Naive thymus-derived CD4-positive, alpha-beta T cell (primary cell): ENCODE results near the gene PLEKHG1. TPM values are rescaled to one million over a fixed set of nuclear protein-coding genes. Genes with fewer than 3 reads are reported as not detected.
A peak's percentile ranks its signal among the peaks of the same experiment; 100 is the strongest.

Experiments used
- ATAC-seq: fragments of 150-1000 bp; cut with Tn5 transposase; 2 replicates; pipeline ENCODE4 v1.10.0; 2021; ENCODE audit warnings: mild to moderate bottlenecking, moderate library complexity
- CTCF ChIA-PET: fragments of 350-600 bp; sonication (Branson Sonifier 250); formaldehyde crosslinking; loops from one replicate; lab custom pipeline; 2021; ENCODE audit warnings: antibody characterized with exemption; lab: Charles Lee
- POLR2A ChIA-PET: fragments of 350-600 bp; sonication (Branson Sonifier 250); formaldehyde crosslinking; loops from one replicate; lab custom pipeline; 2021; ENCODE audit warnings: antibody characterized with exemption, inconsistent platforms; lab: Charles Lee
- DNase-seq, 9 donors: peaks; one replicate each; pipeline versions ENCODE4 v3.0.0 to v3.0.0-alpha.2; 2020 to 2022; ENCODE audit warnings: mixed read lengths in 1 of 9
- H3K27ac ChIP-seq: one replicate; pipeline ENCODE4 v1.7.0; 2013; ENCODE audit warnings: mild to moderate bottlenecking, low read depth, low read length, moderate library complexity
- H3K27me3 ChIP-seq, 2 donors: one replicate each; pipeline ENCODE4 v1.7.0; 2013; ENCODE audit warnings: low read length in 2 of 2, mild to moderate bottlenecking in 2 of 2, moderate library complexity in 2 of 2; ENCODE audit not compliant: control insufficient read depth in 2 of 2, insufficient read depth in 2 of 2
- H3K36me3 ChIP-seq, 3 experiments: 1 replicate in 2 of 3; 2 replicates in 1 of 3; pipeline ENCODE4 v1.7.0; 2013; ENCODE audit warnings: low read length in 3 of 3, mild to moderate bottlenecking in 3 of 3, moderate library complexity in 1 of 3; ENCODE audit not compliant: insufficient read depth in 3 of 3, control insufficient read depth in 2 of 3
- H3K4me1 ChIP-seq, 2 donors: one replicate each; pipeline ENCODE4 v1.7.0; 2013; ENCODE audit warnings: low read length in 2 of 2, mild to moderate bottlenecking in 2 of 2, moderate library complexity in 1 of 2; ENCODE audit not compliant: control insufficient read depth in 2 of 2, insufficient read depth in 2 of 2
- H3K4me3 ChIP-seq: 2 replicates; pipeline ENCODE4 v1.7.0; 2013; ENCODE audit warnings: mild to moderate bottlenecking, low read length
- H3K9me3 ChIP-seq, 3 experiments: 1 replicate in 2 of 3; 2 replicates in 1 of 3; pipeline ENCODE4 v1.7.0; 2013; ENCODE audit warnings: low read length in 3 of 3; ENCODE audit not compliant: control insufficient read depth in 2 of 3
- H3K27ac Mint-ChIP-seq, 9 donors: one replicate each; pipeline ENCODE4 v1.8.0; 2020 to 2022; ENCODE audit warnings: mixed read lengths in 9 of 9, mild to moderate bottlenecking in 8 of 9, moderate library complexity in 5 of 9, inconsistent platforms in 2 of 9
- H3K27me3 Mint-ChIP-seq, 5 donors: one replicate each; pipeline ENCODE4 v1.8.0; 2021 to 2022; ENCODE audit warnings: mixed read lengths in 5 of 5, mild to moderate bottlenecking in 1 of 5
- H3K36me3 Mint-ChIP-seq, 5 donors: one replicate each; pipeline ENCODE4 v1.8.0; 2020 to 2022; ENCODE audit warnings: mixed read lengths in 5 of 5, mild to moderate bottlenecking in 3 of 5, inconsistent platforms in 1 of 5
- H3K4me1 Mint-ChIP-seq, 7 donors: one replicate each; pipeline ENCODE4 v1.8.0; 2020 to 2022; ENCODE audit warnings: mixed read lengths in 7 of 7, mild to moderate bottlenecking in 3 of 7, inconsistent platforms in 1 of 7
- H3K4me3 Mint-ChIP-seq, 10 donors: one replicate each; pipeline ENCODE4 v1.8.0; 2020 to 2022; ENCODE audit warnings: mild to moderate bottlenecking in 10 of 10, mixed read lengths in 10 of 10, moderate library complexity in 6 of 10, inconsistent platforms in 2 of 10
- H3K9me3 Mint-ChIP-seq, 11 donors: one replicate each; pipeline ENCODE4 v1.8.0; 2020 to 2022; ENCODE audit warnings: mixed read lengths in 11 of 11, mild to moderate bottlenecking in 4 of 11, inconsistent platforms in 1 of 11, moderate library complexity in 1 of 11
- intact Hi-C, 2 donors: fragments of 100-400 bp; cut with micrococcal nuclease; formaldehyde crosslinking; loops; one replicate each; pipeline ENCODE4 v1.15.1; 2023
- polyA plus RNA-seq, 2 donors: library from polyadenylated mRNA; unstranded; fragments of 300-500 nt; fragmentation: Illumina TruSeq; gene quantifications; one replicate each; pipeline ENCODE4 v1.2.3, GENCODE V29; 2021
- total RNA-seq, 6 experiments: library from RNA in 5 of 6; stranded (reverse) in 5 of 6; gene quantifications; 1 replicate in 5 of 6; 2 replicates in 1 of 6; pipeline ENCODE4 v1.2.3 and lab custom pipeline; 2021 to 2026

PLEKHG1 gene
- total and polyA plus RNA-seq, 7 experiments from 2014 or later: 0.57 to 2.6 (median 0.69) TPM; not detected in 1

DNA sequence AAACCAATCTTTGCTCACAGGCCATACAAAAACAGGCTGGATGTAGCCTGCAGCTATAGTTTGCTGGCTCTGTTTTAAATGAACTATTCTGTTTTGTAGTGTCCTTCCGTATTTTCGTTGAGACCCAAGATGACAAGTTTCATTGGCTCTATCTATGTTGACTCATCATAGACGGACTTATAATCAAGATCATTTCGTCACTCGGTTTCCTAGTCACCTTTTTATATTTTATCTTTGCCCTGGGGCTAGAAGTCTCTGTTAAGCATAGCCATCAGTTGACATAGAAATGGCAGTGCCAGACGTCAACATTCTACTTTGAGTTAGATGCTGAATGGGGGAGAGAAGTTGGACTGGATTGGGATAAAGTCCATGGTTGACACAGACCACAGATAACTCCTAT is 4.8 kb downstream of the PLEKHG1 start:
- Mint-ChIP-seq H3K9me3 (peaks cover 0 to 3% (median 0%) of the 10 kb centered on the region in 11 donors), H3K27me3 (peaks cover 44 to 65% (median 59%) of the 10 kb centered on the region in 5 donors), H3K4me3 (no peak overlapping the region), H3K4me1 (peaks cover 7 to 13% (median 7%) of the 10 kb centered on the region in 7 donors), H3K36me3 (no peaks in the 10 kb centered on the region), H3K27ac (no peak overlapping the region)
- intact Hi-C loops: no loop called here
- Histone ChIP-seq H3K4me3 (no peak overlapping the region), H3K36me3 (no peaks in the 10 kb centered on the region), H3K9me3 (no peaks in the 10 kb centered on the region), H3K27ac (no peak overlapping the region), H3K27me3 (no peaks in the 10 kb centered on the region), H3K4me1 (no peaks in the 10 kb centered on the region)
- POLR2A ChIA-PET: no interaction called here
- DNase-seq (no peak), ATAC-seq (no peak)
- CTCF ChIA-PET: no interaction called here

DNA sequence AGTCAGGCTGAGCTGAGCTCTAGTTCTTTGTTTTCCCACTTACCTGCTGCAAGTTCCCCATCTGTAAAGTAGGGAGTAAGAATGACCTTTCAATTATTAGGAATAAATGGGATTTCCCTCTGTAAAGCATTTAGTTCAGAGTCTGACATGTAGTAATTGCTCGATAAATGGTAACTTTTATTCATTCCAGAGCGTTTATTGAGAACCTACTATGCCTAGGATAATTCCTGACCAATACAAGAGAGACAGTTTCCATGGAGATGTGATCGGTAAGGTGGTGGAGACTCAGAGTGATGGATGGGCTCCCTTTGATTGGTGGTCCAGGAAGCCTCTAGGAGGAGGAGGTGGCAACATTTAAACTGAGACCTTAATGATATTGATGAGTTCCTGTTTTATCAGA is 5.6 kb downstream of the PLEKHG1 start:
- Mint-ChIP-seq H3K27ac (no peak overlapping the region), H3K27me3 (peaks cover 44 to 71% (median 58%) of the 10 kb centered on the region in 5 donors), H3K9me3 (peaks cover 0 to 3% (median 0%) of the 10 kb centered on the region in 11 donors), H3K4me1 (peaks cover 6 to 12% (median 7%) of the 10 kb centered on the region in 7 donors), H3K36me3 (no peaks in the 10 kb centered on the region), H3K4me3 (no peak overlapping the region)
- DNase-seq (no peak), ATAC-seq (no peak)
- Histone ChIP-seq H3K4me3 (no peak overlapping the region), H3K36me3 (no peaks in the 10 kb centered on the region), H3K27ac (no peak overlapping the region), H3K4me1 (no peaks in the 10 kb centered on the region), H3K9me3 (no peaks in the 10 kb centered on the region), H3K27me3 (no peaks in the 10 kb centered on the region)
- ChIA-PET CTCF (no interaction called here), POLR2A (no interaction called here)
- intact Hi-C loops: no loop called here

DNA sequence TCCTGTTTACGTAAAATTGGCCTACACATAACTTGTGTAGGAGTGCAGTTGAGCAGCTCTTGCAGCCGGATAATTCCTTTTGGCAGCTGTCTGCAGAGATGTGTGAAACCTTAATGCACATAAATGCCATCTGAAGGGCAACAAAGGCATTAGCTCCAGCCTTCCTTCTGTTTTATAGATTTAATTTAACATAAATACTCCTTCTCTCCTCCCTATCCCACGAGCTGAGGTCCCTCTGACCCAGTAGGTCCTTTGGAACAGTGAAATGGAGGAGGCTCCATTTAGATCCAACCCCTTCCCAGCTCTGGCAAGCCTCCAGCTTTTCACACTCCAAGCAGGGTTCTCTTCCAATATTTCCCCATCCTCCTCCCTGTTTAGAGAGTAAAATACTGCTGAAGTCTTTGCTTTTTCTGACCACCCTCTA is 6.5 kb downstream of the PLEKHG1 start:
- Mint-ChIP-seq H3K27me3 (peaks cover 37 to 63% (median 50%) of the 10 kb centered on the region in 5 donors), H3K4me1 (peaks cover 0 to 4% (median 0%) of the 10 kb centered on the region in 7 donors), H3K27ac (no peak overlapping the region), H3K4me3 (no peak overlapping the region), H3K9me3 (peaks cover 0 to 3% (median 0%) of the 10 kb centered on the region in 11 donors), H3K36me3 (no peaks in the 10 kb centered on the region)
- no peaks in the 10 kb centered on the region for H3K9me3 ChIP-seq
- DNase-seq (no peak), ATAC-seq (no peak)
- ChIA-PET POLR2A (no interaction called here), CTCF (no interaction called here)
- H3K27me3 ChIP-seq: no peaks in the 10 kb centered on the region
- H3K4me3 ChIP-seq: no peak overlapping the region
- no peaks in the 10 kb centered on the region for H3K36me3 ChIP-seq
- intact Hi-C loops: no loop called here
- no peak overlapping the region for H3K27ac ChIP-seq
- H3K4me1 ChIP-seq: no peaks in the 10 kb centered on the region

DNA sequence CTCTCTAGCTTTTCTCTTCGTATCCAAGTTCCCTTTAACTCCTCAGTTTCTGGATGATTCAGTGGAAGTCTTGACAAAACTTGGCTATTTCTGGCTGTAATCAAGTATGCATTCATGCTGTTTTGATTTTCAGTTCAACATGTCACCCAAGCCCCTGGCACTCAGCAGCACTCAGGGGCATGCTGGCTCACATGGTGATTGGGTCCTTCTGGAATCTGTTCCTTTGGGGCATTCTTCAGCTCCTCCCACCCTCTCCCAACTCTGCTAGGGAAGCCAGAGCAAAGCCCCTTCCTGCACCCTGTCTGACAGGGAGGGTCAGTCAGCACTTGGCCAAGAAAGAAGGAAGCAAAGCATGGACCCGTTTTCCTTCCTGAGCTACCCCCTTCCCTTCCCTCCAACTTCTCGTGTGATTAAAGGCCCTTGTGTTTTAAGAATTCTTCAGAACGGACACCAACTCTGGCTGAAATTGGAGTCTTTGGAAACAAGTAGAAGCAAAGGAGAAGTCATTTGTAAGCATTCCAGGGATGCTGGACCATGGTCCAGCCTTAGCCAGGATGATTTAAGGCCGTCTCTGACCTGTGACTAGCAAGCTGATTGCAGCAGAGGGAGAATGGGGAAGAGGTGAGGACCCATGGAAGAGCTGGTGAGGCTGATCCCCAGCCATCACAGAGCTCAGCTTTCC is 7.1 kb downstream of the PLEKHG1 start:
- ChIA-PET CTCF (no interaction called here), POLR2A (no interaction called here)
- H3K9me3 Mint-ChIP-seq: peaks cover 0 to 3% (median 0%) of the 10 kb centered on the region in 11 donors
- ATAC-seq: no peak
- intact Hi-C loops: no loop called here
- H3K27me3 Mint-ChIP-seq: peaks cover 31 to 58% (median 44%) of the 10 kb centered on the region in 5 donors
- H3K4me1 ChIP-seq: no peaks in the 10 kb centered on the region
- no peak overlapping the region for H3K4me3 Mint-ChIP-seq
- no peaks in the 10 kb centered on the region for H3K27me3 ChIP-seq
- H3K4me3 ChIP-seq: no peak overlapping the region
- H3K36me3 ChIP-seq: no peaks in the 10 kb centered on the region
- no peak overlapping the region for H3K27ac ChIP-seq
- DNase-seq: no peak
- peaks cover 0 to under 1% (median 0%) of the 10 kb centered on the region in 7 donors for H3K4me1 Mint-ChIP-seq
- H3K36me3 Mint-ChIP-seq: no peaks in the 10 kb centered on the region
- H3K9me3 ChIP-seq: no peaks in the 10 kb centered on the region
- H3K27ac Mint-ChIP-seq: no peak overlapping the region

DNA sequence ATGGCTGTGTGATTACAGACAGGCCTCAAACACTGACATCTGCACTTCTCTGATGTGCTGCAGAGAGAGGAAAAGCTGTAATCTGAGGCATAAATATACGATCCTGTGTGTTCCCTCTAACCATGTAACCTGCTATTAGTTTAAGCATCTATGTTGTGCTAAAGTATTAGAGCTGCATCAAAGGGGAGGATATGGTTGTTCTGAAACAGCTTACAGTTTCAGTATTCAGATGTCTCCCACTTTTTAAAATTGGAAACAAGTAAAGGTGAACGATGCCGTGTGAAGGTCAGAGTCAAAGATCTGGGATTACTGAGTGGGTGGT is 7.6 kb downstream of the PLEKHG1 start:
- no peak overlapping the region for H3K4me3 ChIP-seq
- H3K36me3 Mint-ChIP-seq: no peaks in the 10 kb centered on the region
- intact Hi-C loops: no loop called here
- H3K27ac Mint-ChIP-seq: no peak overlapping the region
- DNase-seq (no peak), ATAC-seq (no peak)
- H3K4me3 Mint-ChIP-seq: no peak overlapping the region
- no peaks in the 10 kb centered on the region for H3K4me1 ChIP-seq
- H3K27me3 Mint-ChIP-seq: peaks cover 26 to 53% (median 41%) of the 10 kb centered on the region in 5 donors
- H3K36me3 ChIP-seq: no peaks in the 10 kb centered on the region
- POLR2A ChIA-PET: no interaction called here
- CTCF ChIA-PET: no interaction called here
- H3K9me3 Mint-ChIP-seq: peaks cover 0 to 3% (median 0%) of the 10 kb centered on the region in 11 donors
- H3K4me1 Mint-ChIP-seq: no peaks in the 10 kb centered on the region
- no peaks in the 10 kb centered on the region for H3K27me3 ChIP-seq
- no peak overlapping the region for H3K27ac ChIP-seq
- no peaks in the 10 kb centered on the region for H3K9me3 ChIP-seq

DNA sequence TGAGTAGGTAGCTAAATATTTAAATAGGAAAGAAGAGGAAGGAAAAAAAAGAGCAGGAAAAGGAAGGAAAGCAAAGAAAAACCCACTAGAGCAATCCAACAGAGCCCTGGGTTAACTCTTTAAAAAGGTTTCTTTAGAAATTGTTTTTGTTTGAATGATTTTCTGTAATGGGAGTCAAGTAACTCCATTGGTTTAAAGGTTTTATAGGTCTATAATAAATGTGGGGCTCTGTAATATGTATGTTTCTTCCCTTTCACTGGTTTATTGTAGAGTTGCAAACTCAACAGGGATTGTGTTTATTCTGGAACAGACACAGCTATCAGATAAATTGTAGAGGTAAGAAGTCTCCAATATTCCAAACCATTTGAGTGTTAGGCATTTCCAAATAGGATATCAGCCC is 10.9 kb downstream of the PLEKHG1 start:
- Mint-ChIP-seq H3K9me3 (no peaks in the 10 kb centered on the region), H3K4me3 (no peak overlapping the region), H3K4me1 (no peaks in the 10 kb centered on the region), H3K27me3 (peaks cover 20 to 43% (median 29%) of the 10 kb centered on the region in 5 donors), H3K36me3 (no peaks in the 10 kb centered on the region), H3K27ac (no peak overlapping the region)
- DNase-seq (no peak), ATAC-seq (no peak)
- Histone ChIP-seq H3K9me3 (no peaks in the 10 kb centered on the region), H3K36me3 (no peaks in the 10 kb centered on the region), H3K4me1 (no peaks in the 10 kb centered on the region), H3K27ac (no peak overlapping the region), H3K4me3 (no peak overlapping the region), H3K27me3 (no peaks in the 10 kb centered on the region)
- ChIA-PET POLR2A (no interaction called here), CTCF (no interaction called here)
- intact Hi-C loops: no loop called here

DNA sequence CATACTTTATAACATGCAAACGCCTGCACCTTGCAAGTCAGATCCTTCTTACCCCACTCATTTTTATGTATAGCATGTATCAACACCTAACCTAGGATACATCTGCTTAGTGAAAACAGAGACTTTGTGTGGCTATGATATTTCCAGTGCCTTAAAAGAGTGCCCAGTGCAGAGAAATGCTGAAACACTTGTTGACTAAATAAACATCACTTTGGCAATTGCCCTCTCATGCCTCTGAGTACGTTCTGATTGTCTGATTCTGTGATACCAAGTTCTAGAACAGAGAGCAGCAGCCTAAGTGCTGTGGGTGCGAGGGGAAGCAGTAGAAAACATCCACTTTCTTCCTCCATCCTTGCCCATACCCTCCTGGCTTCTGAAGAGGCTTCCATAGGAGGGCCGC is 13.6 kb downstream of the PLEKHG1 start:
- intact Hi-C loops: no loop called here
- ChIA-PET CTCF (no interaction called here), POLR2A (no interaction called here)
- Mint-ChIP-seq H3K36me3 (no peaks in the 10 kb centered on the region), H3K27me3 (peaks cover 4 to 28% (median 24%) of the 10 kb centered on the region in 5 donors), H3K4me1 (no peaks in the 10 kb centered on the region), H3K27ac (no peak overlapping the region), H3K9me3 (no peaks in the 10 kb centered on the region), H3K4me3 (no peak overlapping the region)
- Histone ChIP-seq H3K36me3 (no peaks in the 10 kb centered on the region), H3K9me3 (no peaks in the 10 kb centered on the region), H3K4me1 (no peaks in the 10 kb centered on the region), H3K27me3 (no peaks in the 10 kb centered on the region), H3K27ac (no peak overlapping the region), H3K4me3 (no peak overlapping the region)
- ATAC-seq: peak; percentile 16
- DNase-seq: no peak
